ENCODE results near the gene ATP11A.

ATP11A gene

DNA sequence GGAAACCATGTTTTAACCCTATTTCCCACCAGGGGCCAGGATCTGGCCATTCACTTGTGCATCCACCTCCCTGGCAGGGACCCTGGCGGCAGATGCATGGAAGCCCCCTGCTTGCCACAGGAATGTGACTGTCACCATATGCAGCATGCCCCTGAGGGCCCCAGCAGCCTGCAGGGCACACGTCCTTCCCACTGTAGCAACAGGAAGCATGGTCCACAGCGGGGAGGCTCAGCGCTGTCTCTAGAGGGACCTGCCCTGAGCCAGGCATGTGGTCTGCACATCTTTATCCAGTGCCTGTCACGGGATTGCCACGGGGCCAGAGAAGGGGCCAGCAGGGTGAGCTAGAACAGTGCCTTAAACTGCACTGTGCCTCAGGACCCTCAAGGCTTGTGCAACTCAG lies 244.2 kb downstream of the ATP11A start:
- CTCF ChIA-PET: interaction anchor here (3.8 kb wide), 1 partner anchor 9 kb away, joined by 26 read pairs; no protein-coding TSS in a partner anchor
- POLR2A ChIA-PET: no interaction called here

More for the DNA sequence above, 244.2 kb downstream of the ATP11A start:
- TF ChIP-seq, protein P1, sequence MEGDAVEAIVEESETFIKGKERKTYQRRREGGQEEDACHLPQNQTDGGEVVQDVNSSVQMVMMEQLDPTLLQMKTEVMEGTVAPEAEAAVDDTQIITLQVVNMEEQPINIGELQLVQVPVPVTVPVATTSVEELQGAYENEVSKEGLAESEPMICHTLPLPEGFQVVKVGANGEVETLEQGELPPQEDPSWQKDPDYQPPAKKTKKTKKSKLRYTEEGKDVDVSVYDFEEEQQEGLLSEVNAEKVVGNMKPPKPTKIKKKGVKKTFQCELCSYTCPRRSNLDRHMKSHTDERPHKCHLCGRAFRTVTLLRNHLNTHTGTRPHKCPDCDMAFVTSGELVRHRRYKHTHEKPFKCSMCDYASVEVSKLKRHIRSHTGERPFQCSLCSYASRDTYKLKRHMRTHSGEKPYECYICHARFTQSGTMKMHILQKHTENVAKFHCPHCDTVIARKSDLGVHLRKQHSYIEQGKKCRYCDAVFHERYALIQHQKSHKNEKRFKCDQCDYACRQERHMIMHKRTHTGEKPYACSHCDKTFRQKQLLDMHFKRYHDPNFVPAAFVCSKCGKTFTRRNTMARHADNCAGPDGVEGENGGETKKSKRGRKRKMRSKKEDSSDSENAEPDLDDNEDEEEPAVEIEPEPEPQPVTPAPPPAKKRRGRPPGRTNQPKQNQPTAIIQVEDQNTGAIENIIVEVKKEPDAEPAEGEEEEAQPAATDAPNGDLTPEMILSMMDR (IDR thresholded peaks at IDR 0.05; ENCODE audit: insufficient read depth, low read length, missing control alignments): no peak
- DNase-seq (ENCODE audit: low read depth, low spot score): no peak
- no peak overlapping the region for H3K4me3 ChIP-seq (ENCODE audit: low read depth, low read length)

All from AG04449 (cell line).